Peyer's patch (tissue), 4 donors: Measurements from ENCODE around the gene ZFPM1. TPM values are rescaled to one million over a fixed set of nuclear protein-coding genes. Genes with fewer than 3 reads are reported as not detected.
A peak's percentile ranks its signal among the peaks of the same experiment; 100 is the strongest.

ENCODE experiments used
- DNase-seq, 3 donors: peaks; one replicate each; pipeline ENCODE4 v3.0.0-alpha.2; 2017 to 2019
- H3K27ac ChIP-seq, 4 donors: fragments of 200-600 bp; sonication (generic); one replicate each; pipeline ENCODE4 v1.5.1; 2016 to 2019
- H3K27me3 ChIP-seq, 2 donors: fragments of 200-600 bp; sonication (generic); one replicate each; pipeline ENCODE4 v1.5.1; 2019
- H3K36me3 ChIP-seq, 3 donors: fragments of 200-600 bp; sonication (generic); one replicate each; pipeline ENCODE4 v1.5.1; 2016 to 2019
- H3K4me1 ChIP-seq, 4 donors: fragments of 200-600 bp; sonication (generic); one replicate each; pipeline ENCODE4 v1.5.1; 2016 to 2019
- H3K4me3 ChIP-seq, 4 donors: fragments of 200-600 bp; sonication (generic); 1 replicate in 3 of 4; 2 replicates in 1 of 4; pipeline ENCODE4 v1.5.1; 2016 to 2019; ENCODE audit warnings: mild to moderate bottlenecking in 1 of 4
- H3K9me3 ChIP-seq, 4 donors: fragments of 200-600 bp; sonication (generic); one replicate each; pipeline ENCODE4 v1.5.1; 2016 to 2019; ENCODE audit warnings: mild to moderate bottlenecking in 1 of 4
- POLR2A ChIP-seq, 2 donors: fragments of 450-650 bp; IDR thresholded peaks; one replicate each; pipeline ENCODE4 v1.5.1; 2017; ENCODE audit warnings: antibody characterized with exemption in 2 of 2, mild to moderate bottlenecking in 2 of 2, moderate library complexity in 2 of 2
- total RNA-seq, 4 donors: library from RNA; depleted of rRNA; stranded (reverse); fragments of >200 nt; gene quantifications; one replicate each; pipeline ENCODE4 v1.1.0, GENCODE V29; 2016
- TF ChIP-seq, protein P1 (sequence below), 6 experiments: fragments of 450-650 bp in 4 of 6; fragments of 200-600 bp in 2 of 6; sonication (generic) in 1 of 6; IDR thresholded peaks; one replicate each; pipeline ENCODE4 v1.5.1; 2017 to 2019; ENCODE audit warnings: antibody characterized with exemption in 6 of 6, mild to moderate bottlenecking in 3 of 6, moderate library complexity in 1 of 6

Gene ZFPM1
- total RNA-seq, 4 donors from 2014 or later = 3.0 to 7.9 (median 4.9) TPM

- peak in 1 of 3 donors; percentile 63 for DNase-seq
- TF ChIP-seq, protein P1, sequence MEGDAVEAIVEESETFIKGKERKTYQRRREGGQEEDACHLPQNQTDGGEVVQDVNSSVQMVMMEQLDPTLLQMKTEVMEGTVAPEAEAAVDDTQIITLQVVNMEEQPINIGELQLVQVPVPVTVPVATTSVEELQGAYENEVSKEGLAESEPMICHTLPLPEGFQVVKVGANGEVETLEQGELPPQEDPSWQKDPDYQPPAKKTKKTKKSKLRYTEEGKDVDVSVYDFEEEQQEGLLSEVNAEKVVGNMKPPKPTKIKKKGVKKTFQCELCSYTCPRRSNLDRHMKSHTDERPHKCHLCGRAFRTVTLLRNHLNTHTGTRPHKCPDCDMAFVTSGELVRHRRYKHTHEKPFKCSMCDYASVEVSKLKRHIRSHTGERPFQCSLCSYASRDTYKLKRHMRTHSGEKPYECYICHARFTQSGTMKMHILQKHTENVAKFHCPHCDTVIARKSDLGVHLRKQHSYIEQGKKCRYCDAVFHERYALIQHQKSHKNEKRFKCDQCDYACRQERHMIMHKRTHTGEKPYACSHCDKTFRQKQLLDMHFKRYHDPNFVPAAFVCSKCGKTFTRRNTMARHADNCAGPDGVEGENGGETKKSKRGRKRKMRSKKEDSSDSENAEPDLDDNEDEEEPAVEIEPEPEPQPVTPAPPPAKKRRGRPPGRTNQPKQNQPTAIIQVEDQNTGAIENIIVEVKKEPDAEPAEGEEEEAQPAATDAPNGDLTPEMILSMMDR (IDR thresholded peaks at IDR 0.05) = peak in 1 of 6 experiments; percentile 16
- no peak for TF ChIP-seq POLR2A (IDR thresholded peaks at IDR 0.05)
- no peaks in the 10 kb centered on the region for H3K36me3 ChIP-seq
- H3K27me3 ChIP-seq = peaks cover 0 to 15% of the 10 kb centered on the region in 2 donors
- H3K27ac ChIP-seq = no peak overlapping the region
- H3K4me1 ChIP-seq = peaks cover 0 to 2% (median under 1%) of the 10 kb centered on the region in 4 donors
- H3K9me3 ChIP-seq = peaks cover 0 to 15% (median 7%) of the 10 kb centered on the region in 4 donors
- no peak overlapping the region for H3K4me3 ChIP-seq
Observed at GRCh38 chr16:88540346-88540977, 87.4 kb downstream of the ZFPM1 start.

DNA sequence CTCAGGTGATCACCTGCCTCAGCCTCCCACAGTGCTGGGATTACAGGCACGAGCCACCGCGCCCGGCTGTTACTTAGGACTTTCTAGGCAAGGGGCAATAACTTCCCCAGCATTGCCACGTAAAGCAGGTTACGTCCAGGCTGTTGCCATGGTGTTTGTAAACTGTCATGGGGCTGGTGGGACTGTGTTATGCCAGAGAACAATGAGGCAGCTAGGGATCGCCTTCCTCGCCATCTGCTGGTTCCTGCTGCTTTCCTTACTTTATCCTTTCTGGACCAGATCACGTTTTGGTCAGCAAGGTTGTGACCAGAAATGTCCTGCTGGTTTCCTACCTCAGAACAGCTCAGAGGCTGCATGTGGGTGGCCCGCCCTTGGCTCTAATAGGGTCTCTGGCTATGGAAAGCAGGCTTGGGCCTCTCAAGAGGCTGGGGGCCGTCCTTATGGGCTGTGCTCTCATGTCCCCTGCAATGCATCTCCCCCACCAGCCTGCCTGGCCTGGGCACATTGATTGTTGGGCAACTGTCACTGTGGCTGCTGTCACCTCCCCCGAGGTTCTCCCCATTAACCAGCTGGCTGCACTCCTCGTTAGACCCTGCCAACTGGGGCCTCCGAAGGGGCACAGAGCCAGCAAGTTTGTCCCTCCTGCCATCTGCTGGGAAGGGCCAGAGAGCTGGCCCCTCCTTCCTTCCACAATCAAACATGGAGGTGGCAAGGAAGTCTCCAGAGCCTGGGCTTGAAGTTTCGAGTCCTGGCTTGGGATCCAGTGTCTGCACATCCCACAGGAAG lies 88.9 kb downstream of the ZFPM1 start:
- DNase-seq = no peak
- peaks cover 0 to 15% of the 10 kb centered on the region in 2 donors for H3K27me3 ChIP-seq
- no peaks in the 10 kb centered on the region for H3K36me3 ChIP-seq
- H3K27ac ChIP-seq = no peak overlapping the region
- no peak for TF ChIP-seq POLR2A (IDR thresholded peaks at IDR 0.05)
- TF ChIP-seq, protein P1 (IDR thresholded peaks at IDR 0.05) = no peak
- peaks cover 0 to 15% (median 7%) of the 10 kb centered on the region in 4 donors for H3K9me3 ChIP-seq
- no peaks in the 10 kb centered on the region for H3K4me1 ChIP-seq
- no peak overlapping the region for H3K4me3 ChIP-seq

GRCh38 chr16:88543230-88543813 lies 90.2 kb downstream of the ZFPM1 start:
- Histone ChIP-seq H3K27ac (no peak overlapping the region), H3K27me3 (peaks cover 0 to 15% of the 10 kb centered on the region in 2 donors), H3K4me1 (no peaks in the 10 kb centered on the region), H3K9me3 (peaks cover 0 to 15% (median 7%) of the 10 kb centered on the region in 4 donors), H3K4me3 (no peak overlapping the region), H3K36me3 (no peaks in the 10 kb centered on the region)
- TF ChIP-seq POLR2A (IDR thresholded peaks at IDR 0.05) = no peak
- TF ChIP-seq, protein P1 (IDR thresholded peaks at IDR 0.05) = no peak
- no peak for DNase-seq

GRCh38 chr16:88545781-88546180 lies 92.7 kb downstream of the ZFPM1 start:
- H3K27ac ChIP-seq = no peak overlapping the region
- no peak overlapping the region for H3K4me3 ChIP-seq
- DNase-seq = no peak
- no peaks in the 10 kb centered on the region for H3K27me3 ChIP-seq
- H3K36me3 ChIP-seq = no peaks in the 10 kb centered on the region
- TF ChIP-seq, protein P1 (IDR thresholded peaks at IDR 0.05) = no peak
- TF ChIP-seq POLR2A (IDR thresholded peaks at IDR 0.05) = no peak
- H3K9me3 ChIP-seq = peaks cover 0 to 15% (median 7%) of the 10 kb centered on the region in 4 donors
- no peaks in the 10 kb centered on the region for H3K4me1 ChIP-seq

DNA sequence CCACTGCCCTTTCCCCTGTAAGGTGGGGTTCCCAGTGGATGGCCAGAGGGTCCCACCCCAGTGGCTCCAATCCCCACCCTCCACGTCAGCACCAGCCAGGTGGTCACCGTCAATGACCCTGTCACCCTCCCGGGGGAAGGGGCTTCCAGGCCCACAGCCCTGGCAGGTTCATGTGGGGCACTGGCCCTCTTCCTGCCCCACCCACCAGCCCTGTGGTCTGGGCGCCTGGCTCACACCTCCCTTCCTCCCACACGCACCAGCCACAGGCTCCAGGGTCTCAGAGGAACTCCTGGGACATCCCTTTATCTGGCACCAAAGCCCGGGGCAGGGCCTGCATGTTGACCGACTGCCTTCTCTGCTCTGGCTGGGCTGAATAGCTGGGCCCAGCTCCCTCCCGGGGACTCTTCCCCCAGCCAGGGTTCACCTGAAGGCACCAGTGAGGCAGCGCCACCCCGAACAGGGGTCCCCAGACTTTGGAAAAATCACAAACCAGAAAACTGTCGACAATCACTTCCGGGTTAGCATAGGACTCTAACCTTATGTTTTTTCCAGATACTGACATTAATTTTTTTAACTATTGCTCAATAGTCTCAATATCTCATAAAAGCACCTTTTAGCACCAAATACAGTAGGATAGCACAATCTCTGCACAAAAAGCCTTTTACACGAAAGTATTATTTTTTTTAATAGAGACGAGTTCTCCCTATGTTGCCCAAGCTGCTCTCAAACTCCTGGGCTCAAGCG lies 95.2 kb downstream of the ZFPM1 start:
- Histone ChIP-seq H3K36me3 (no peaks in the 10 kb centered on the region), H3K4me1 (no peaks in the 10 kb centered on the region), H3K27me3 (no peaks in the 10 kb centered on the region), H3K4me3 (no peak overlapping the region), H3K9me3 (peaks cover 0 to 8% (median 3%) of the 10 kb centered on the region in 4 donors), H3K27ac (no peak overlapping the region)
- DNase-seq = no peak
- no peak for TF ChIP-seq POLR2A (IDR thresholded peaks at IDR 0.05)
- TF ChIP-seq, protein P1 (IDR thresholded peaks at IDR 0.05) = no peak
